HEK293T (cell line): ENCODE results near the gene PLXNB3.
A peak's percentile ranks its signal among the peaks of the same experiment; 100 is the strongest.

Source experiments
- CTCF ChIA-PET: fragments of 350-600 bp; formaldehyde crosslinking; extraction: SDS; loops from one replicate; lab custom pipeline; 2021; ENCODE audit warnings: antibody characterized with exemption, inconsistent platforms; lab: Yijun Ruan, JAX
- POLR2A ChIA-PET: fragments of 350-600 bp; formaldehyde crosslinking; extraction: SDS; loops from one replicate; lab custom pipeline; 2020; ENCODE audit warnings: antibody characterized with exemption, inconsistent platforms; lab: Yijun Ruan, JAX
- DNase-seq: peaks from one replicate; pipeline ENCODE4 v3.0.0; 2012; ENCODE audit warnings: mixed read lengths; ENCODE audit errors: extremely low spot score
- ARNT ChIP-seq: fragments of 450-650 bp; IDR thresholded peaks from 2 replicates; pipeline ENCODE4 v1.6.1; 2017; ENCODE audit warnings: mild to moderate bottlenecking
- BHLHE40 ChIP-seq: fragments of 450-650 bp; IDR thresholded peaks from 2 replicates; pipeline ENCODE4 v1.6.1; 2016; ENCODE audit warnings: mild to moderate bottlenecking, moderate library complexity, borderline replicate concordance
- CTBP1 ChIP-seq: fragments of 450-650 bp; IDR thresholded peaks from 2 replicates; pipeline ENCODE4 v1.6.1; 2016; ENCODE audit warnings: borderline replicate concordance
- ELF4 ChIP-seq: fragments of 450-650 bp; IDR thresholded peaks from 2 replicates; pipeline ENCODE4 v1.6.1; 2017; ENCODE audit warnings: antibody characterized with exemption
- FOXA1 ChIP-seq: fragments of 450-650 bp; IDR thresholded peaks from 2 replicates; pipeline ENCODE4 v1.6.1; 2016; ENCODE audit warnings: mild to moderate bottlenecking
- FOXK2 ChIP-seq: fragments of 450-650 bp; IDR thresholded peaks from 2 replicates; pipeline ENCODE4 v1.6.1; 2016; ENCODE audit warnings: mild to moderate bottlenecking
- FOXM1 ChIP-seq: fragments of 450-650 bp; IDR thresholded peaks from 2 replicates; pipeline ENCODE4 v1.6.1; 2017; ENCODE audit warnings: mild to moderate bottlenecking, borderline replicate concordance
- HDGF ChIP-seq: fragments of 450-650 bp; IDR thresholded peaks from 2 replicates; pipeline ENCODE4 v1.6.1; 2017; ENCODE audit warnings: antibody characterized with exemption, borderline replicate concordance
- L3MBTL2 ChIP-seq: fragments of 450-650 bp; conservative IDR thresholded peaks from 2 replicates; pipeline ENCODE4 v1.6.1; 2016; ENCODE audit warnings: mild to moderate bottlenecking
- LEF1 ChIP-seq: fragments of 450-650 bp; IDR thresholded peaks from 2 replicates; pipeline ENCODE4 v1.6.1; 2017; ENCODE audit warnings: mild to moderate bottlenecking, borderline replicate concordance
- NFRKB ChIP-seq: fragments of 450-650 bp; IDR thresholded peaks from 2 replicates; pipeline ENCODE4 v1.6.1; 2016; ENCODE audit warnings: mild to moderate bottlenecking, moderate library complexity
- PKNOX1 ChIP-seq: fragments of 450-650 bp; IDR thresholded peaks from 2 replicates; pipeline ENCODE4 v1.6.1; 2016
- SP1 ChIP-seq: fragments of 450-650 bp; IDR thresholded peaks from 2 replicates; pipeline ENCODE4 v1.6.1; 2017
- SUZ12 ChIP-seq: fragments of 450-650 bp; IDR thresholded peaks from 2 replicates; pipeline ENCODE4 v1.6.1; 2016; ENCODE audit warnings: mild to moderate bottlenecking
- TARDBP ChIP-seq: fragments of 450-650 bp; IDR thresholded peaks from 2 replicates; pipeline ENCODE4 v1.6.1; 2016
- ZNF384 ChIP-seq: fragments of 450-650 bp; IDR thresholded peaks from 2 replicates; pipeline ENCODE4 v1.6.1; 2016

Gene PLXNB3

GRCh38 chrX:153794018-153794896, 30.2 kb downstream of the PLXNB3 start, which contains the start of the genes IDH3G and SSR4:
TSS of gene IDH3G (minus strand) at chrX:153794375. CDS start at chrX:153794326, 49 bp downstream.
TSS of gene SSR4 (plus strand) at chrX:153794668. CDS start at chrX:153794688, 20 bp downstream.
- no peak for TF ChIP-seq ZNF384
- TF ChIP-seq SUZ12: no peak
- no peak for TF ChIP-seq CTBP1
- TF ChIP-seq L3MBTL2: peak; percentile 97
- no peak for TF ChIP-seq FOXK2
- peak; percentile 99 for TF ChIP-seq PKNOX1
- TF ChIP-seq FOXM1: peak; percentile 96; the same call in 1 of the 2 replicates
- ChIA-PET POLR2A (interaction anchor here (0.5 to 1.7 kb wide), 17 partner anchors 9 to 853 kb away, joined by 3 to 11 read pairs (median 3); partner anchors contain the start of genes ARHGAP4 and SRPK3), CTCF (interaction anchor here (0.9 kb wide), 1 partner anchor 12 kb away, joined by 3 read pairs; no protein-coding TSS in a partner anchor)
- DNase-seq: peak; percentile 99

GRCh38 chrX:153794897-153795816, 31.1 kb downstream of the PLXNB3 start:
- CTCF ChIA-PET: no interaction called here
- POLR2A ChIA-PET: interaction anchor here (0.5 to 1.7 kb wide), 13 partner anchors 11 to 854 kb away, joined by 3 to 11 read pairs (median 4); partner anchors contain the start of gene ARHGAP4
- peak; percentile 23 for DNase-seq
- TF ChIP-seq L3MBTL2: no peak
- TF ChIP-seq ZNF384: no peak
- TF ChIP-seq PKNOX1: no peak
- TF ChIP-seq NFRKB: no peak
- TF ChIP-seq FOXM1: no peak
- TF ChIP-seq SP1: no peak
- no peak for TF ChIP-seq ARNT
- TF ChIP-seq LEF1: no peak
- no peak for TF ChIP-seq CTBP1
- no peak for TF ChIP-seq TARDBP
- TF ChIP-seq SUZ12: no peak
- TF ChIP-seq HDGF: no peak
- TF ChIP-seq FOXK2: no peak
- no peak for TF ChIP-seq ELF4
- no peak for TF ChIP-seq FOXA1
- no peak for TF ChIP-seq BHLHE40

- no peak for DNase-seq
- no peak for TF ChIP-seq CTBP1
- no peak for TF ChIP-seq ARNT
- TF ChIP-seq ELF4: no peak
- no peak for TF ChIP-seq BHLHE40
- TF ChIP-seq FOXK2: no peak
- no peak for TF ChIP-seq PKNOX1
- TF ChIP-seq NFRKB: no peak
- TF ChIP-seq LEF1: no peak
- no peak for TF ChIP-seq ZNF384
- TF ChIP-seq SP1: no peak
- no peak for TF ChIP-seq FOXA1
- no peak for TF ChIP-seq FOXM1
- TF ChIP-seq L3MBTL2: no peak
- TF ChIP-seq HDGF: no peak
- no peak for TF ChIP-seq SUZ12
- no peak for TF ChIP-seq TARDBP
- ChIA-PET POLR2A (no interaction called here), CTCF (no interaction called here)
These were observed 33.5 kb downstream of the PLXNB3 start for GRCh38 chrX:153797415-153798015.

GRCh38 chrX:153799326-153799725, 35.3 kb downstream of the PLXNB3 start:
- TF ChIP-seq TARDBP (no peak), HDGF (no peak), SUZ12 (no peak), L3MBTL2 (no peak), NFRKB (no peak), SP1 (no peak), ARNT (no peak), ZNF384 (no peak), BHLHE40 (no peak), ELF4 (no peak), LEF1 (no peak)
- POLR2A ChIA-PET: no interaction called here
- CTCF ChIA-PET: no interaction called here
- no peak for DNase-seq

GRCh38 chrX:153800177-153800722, 36.2 kb downstream of the PLXNB3 start:
- DNase-seq: no peak
- CTCF ChIA-PET: no interaction called here
- TF ChIP-seq CTBP1 (no peak), TARDBP (no peak), ZNF384 (no peak), NFRKB (no peak), SUZ12 (no peak), FOXM1 (no peak), ARNT (no peak), FOXA1 (no peak), FOXK2 (no peak), L3MBTL2 (no peak)
- POLR2A ChIA-PET: no interaction called here
